DOHH2 (cell line): ENCODE results near the gene ANK3.

Experiments used
- EZH2phosphoT487 ChIP-seq: fragments of 200-600 bp; sonication (generic); IDR thresholded peaks from 2 replicates; pipeline ENCODE4 v1.6.1; 2017; ENCODE audit warnings: borderline replicate concordance, mild to moderate bottlenecking, antibody characterized with exemption, low read length, moderate library complexity, mixed read lengths
- TF ChIP-seq, protein P1 (sequence below): fragments of 200-600 bp; sonication (generic); IDR thresholded peaks from one replicate; pipeline ENCODE4 v1.5.1; 2014; ENCODE audit warnings: antibody characterized with exemption, mild to moderate bottlenecking, low read depth, low read length; ENCODE audit not compliant: poor library complexity, severe bottlenecking

DNA sequence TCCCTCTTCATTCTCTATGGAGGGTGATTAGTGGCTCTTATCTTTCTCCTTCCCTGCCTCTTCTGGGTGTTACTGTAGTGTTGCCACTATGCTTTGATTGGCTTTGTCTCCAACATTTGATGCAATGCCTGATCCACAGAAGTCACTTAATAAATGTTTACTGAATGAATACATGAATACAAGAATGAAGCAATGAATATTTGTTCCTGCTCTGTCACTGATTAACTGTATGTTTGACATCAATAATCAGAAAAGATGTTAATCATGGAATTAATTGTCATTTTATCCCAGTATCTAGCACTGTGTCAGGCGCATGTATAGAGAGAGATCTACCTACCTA is 4.3 kb downstream of the ANK3 start:
- TF ChIP-seq, protein P1, sequence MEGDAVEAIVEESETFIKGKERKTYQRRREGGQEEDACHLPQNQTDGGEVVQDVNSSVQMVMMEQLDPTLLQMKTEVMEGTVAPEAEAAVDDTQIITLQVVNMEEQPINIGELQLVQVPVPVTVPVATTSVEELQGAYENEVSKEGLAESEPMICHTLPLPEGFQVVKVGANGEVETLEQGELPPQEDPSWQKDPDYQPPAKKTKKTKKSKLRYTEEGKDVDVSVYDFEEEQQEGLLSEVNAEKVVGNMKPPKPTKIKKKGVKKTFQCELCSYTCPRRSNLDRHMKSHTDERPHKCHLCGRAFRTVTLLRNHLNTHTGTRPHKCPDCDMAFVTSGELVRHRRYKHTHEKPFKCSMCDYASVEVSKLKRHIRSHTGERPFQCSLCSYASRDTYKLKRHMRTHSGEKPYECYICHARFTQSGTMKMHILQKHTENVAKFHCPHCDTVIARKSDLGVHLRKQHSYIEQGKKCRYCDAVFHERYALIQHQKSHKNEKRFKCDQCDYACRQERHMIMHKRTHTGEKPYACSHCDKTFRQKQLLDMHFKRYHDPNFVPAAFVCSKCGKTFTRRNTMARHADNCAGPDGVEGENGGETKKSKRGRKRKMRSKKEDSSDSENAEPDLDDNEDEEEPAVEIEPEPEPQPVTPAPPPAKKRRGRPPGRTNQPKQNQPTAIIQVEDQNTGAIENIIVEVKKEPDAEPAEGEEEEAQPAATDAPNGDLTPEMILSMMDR, result no peak
- no peak for TF ChIP-seq EZH2phosphoT487
